Stimulated activated naive B cell treated with anti-CD40 and anti-IgM and Interleukin-4, amounts not matched to agents 10 μg/mL and 1 μg/mL and 100 μg/mL, for 72 hours (primary cell): Measurements from ENCODE around the gene NAV2.

Experiments used
- ATAC-seq, 2 donors: fragments of 150-1000 bp; cut with Tn5 transposase; replicated peaks; 2 replicates each; pipeline ENCODE4 v1.10.0; 2021; ENCODE audit warnings: moderate library complexity in 1 of 2
- DNase-seq: peaks from one replicate; pipeline ENCODE4 v3.0.0; 2021
- H3K27ac Mint-ChIP-seq: one replicate; pipeline ENCODE4 v1.8.0; 2022; ENCODE audit warnings: mild to moderate bottlenecking, mixed read lengths
- H3K27me3 Mint-ChIP-seq, 2 donors: one replicate each; pipeline ENCODE4 v1.8.0; 2022; ENCODE audit warnings: mixed read lengths in 2 of 2
- H3K36me3 Mint-ChIP-seq, 2 donors: one replicate each; pipeline ENCODE4 v1.8.0; 2022; ENCODE audit warnings: mixed read lengths in 2 of 2, mild to moderate bottlenecking in 1 of 2
- H3K4me1 Mint-ChIP-seq, 2 donors: one replicate each; pipeline ENCODE4 v1.8.0; 2022; ENCODE audit warnings: mixed read lengths in 2 of 2, mild to moderate bottlenecking in 1 of 2
- H3K4me3 Mint-ChIP-seq, 2 donors: one replicate each; pipeline ENCODE4 v1.8.0; 2022; ENCODE audit warnings: mild to moderate bottlenecking in 2 of 2, mixed read lengths in 2 of 2, moderate library complexity in 1 of 2
- H3K9me3 Mint-ChIP-seq, 2 donors: one replicate each; pipeline ENCODE4 v1.8.0; 2022; ENCODE audit warnings: mixed read lengths in 2 of 2, mild to moderate bottlenecking in 1 of 2

Gene NAV2

DNA sequence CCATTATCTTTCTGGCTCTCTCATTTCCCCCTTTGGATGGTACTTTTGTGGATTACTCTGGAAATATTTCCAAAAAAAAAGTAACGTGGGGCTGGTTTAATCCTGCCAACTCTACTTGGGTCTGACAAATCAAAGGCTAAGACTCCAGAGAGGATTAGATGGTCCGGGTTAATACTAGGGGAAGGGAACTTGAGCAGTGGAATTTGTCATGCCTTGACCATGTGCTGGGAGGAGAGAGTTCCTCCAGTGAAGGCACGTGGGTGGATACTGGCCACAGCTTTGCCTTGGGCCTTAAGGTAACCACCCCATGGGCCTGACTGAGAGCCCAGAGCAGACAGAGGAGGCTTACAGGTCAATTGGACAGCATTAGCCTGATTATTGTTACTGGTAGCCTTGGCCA, 120.3 kb downstream of the NAV2 start:
- Mint-ChIP-seq H3K9me3 (peaks cover 10% of the 10 kb centered on the region in 2 donors), H3K4me3 (no peak overlapping the region), H3K27me3 (no peaks in the 10 kb centered on the region), H3K36me3 (peaks cover 2 to 12% of the 10 kb centered on the region in 2 donors), H3K4me1 (no peaks in the 10 kb centered on the region), H3K27ac (no peak overlapping the region)
- ATAC-seq (no peak), DNase-seq (no peak)

GRCh38 chr11:19834771-19835170, 122.1 kb downstream of the NAV2 start:
- H3K27ac Mint-ChIP-seq = no peak overlapping the region
- no peaks in the 10 kb centered on the region for H3K27me3 Mint-ChIP-seq
- H3K9me3 Mint-ChIP-seq = peaks cover 10% of the 10 kb centered on the region in 2 donors
- ATAC-seq (no peak), DNase-seq (no peak)
- peaks cover 2 to 12% of the 10 kb centered on the region in 2 donors for H3K36me3 Mint-ChIP-seq
- H3K4me3 Mint-ChIP-seq = no peak overlapping the region
- H3K4me1 Mint-ChIP-seq = no peaks in the 10 kb centered on the region

DNA sequence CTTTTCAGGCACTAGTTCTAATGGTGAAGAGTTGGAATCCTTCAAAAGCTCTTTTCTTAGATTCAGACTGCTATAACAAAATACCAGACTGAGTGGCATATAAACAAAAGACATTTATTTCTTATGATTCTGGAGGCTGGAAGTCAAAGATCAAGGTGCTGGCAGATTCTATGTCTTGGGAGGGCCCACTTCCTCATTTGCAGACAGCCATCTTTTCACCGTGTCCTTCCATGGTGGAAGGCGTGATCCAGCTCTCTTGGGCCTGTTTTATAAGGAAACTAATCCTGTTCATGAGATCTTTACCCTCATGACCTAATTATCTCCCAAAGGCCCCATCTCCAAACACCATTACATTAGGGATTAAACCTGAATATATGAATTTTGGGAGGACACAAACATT, 124.0 kb downstream of the NAV2 start:
- DNase-seq = no peak
- H3K9me3 Mint-ChIP-seq = peaks cover 10% of the 10 kb centered on the region in 2 donors
- no peak overlapping the region for H3K27ac Mint-ChIP-seq

DNA sequence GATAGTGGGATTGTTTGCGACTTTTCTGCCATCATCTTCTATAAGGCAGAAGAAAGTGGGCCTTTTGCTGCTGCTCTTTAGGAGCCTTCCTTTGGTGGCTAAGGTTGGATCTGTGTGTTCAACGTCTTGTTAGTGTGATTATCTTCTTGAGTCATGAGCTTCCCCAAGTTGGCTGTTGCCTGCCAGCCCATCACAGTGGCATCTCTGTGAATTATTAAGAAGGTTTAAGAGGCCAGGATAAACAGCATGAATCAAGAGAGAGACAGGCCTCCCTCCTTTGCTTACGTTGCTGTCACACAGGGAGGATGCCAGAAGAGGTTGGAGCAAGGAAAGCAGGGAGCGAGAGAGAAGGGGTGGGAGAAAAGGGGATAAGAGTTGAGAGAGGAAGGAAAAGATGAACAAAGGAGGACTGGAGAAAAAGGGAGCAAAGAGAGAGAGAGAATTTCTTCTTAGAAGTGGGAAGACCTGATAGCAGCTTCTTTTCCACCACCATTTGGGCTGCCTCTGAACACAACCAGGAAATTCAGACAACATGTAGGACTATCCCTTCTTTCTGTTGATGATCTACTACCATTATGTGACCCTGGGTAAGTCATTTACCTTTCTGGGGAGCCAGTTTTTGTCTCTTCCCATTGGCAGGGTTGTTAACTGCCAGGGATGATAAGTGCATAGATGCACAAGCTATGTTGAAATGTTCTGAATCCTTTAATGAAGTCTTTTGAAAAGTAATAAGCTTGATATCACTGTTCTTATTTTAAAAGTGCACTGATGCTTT, 126.5 kb downstream of the NAV2 start:
- Mint-ChIP-seq H3K36me3 (peaks cover 2 to 4% of the 10 kb centered on the region in 2 donors), H3K27ac (no peak overlapping the region), H3K27me3 (no peaks in the 10 kb centered on the region), H3K4me1 (no peaks in the 10 kb centered on the region), H3K9me3 (peaks cover under 1 to 2% of the 10 kb centered on the region in 2 donors), H3K4me3 (no peak overlapping the region)
- ATAC-seq (no peak), DNase-seq (no peak)

More for the DNA sequence above, 124.0 kb downstream of the NAV2 start:
- Mint-ChIP-seq H3K36me3 (peaks cover 2 to 12% of the 10 kb centered on the region in 2 donors), H3K4me1 (no peaks in the 10 kb centered on the region), H3K27me3 (no peaks in the 10 kb centered on the region), H3K4me3 (no peak overlapping the region)
- no peak for ATAC-seq

GRCh38 chr11:19840961-19841360, 128.3 kb downstream of the NAV2 start:
- DNase-seq = no peak
- Mint-ChIP-seq H3K36me3 (peaks cover 2 to 3% of the 10 kb centered on the region in 2 donors), H3K27me3 (no peaks in the 10 kb centered on the region), H3K27ac (no peak overlapping the region), H3K9me3 (peaks cover 0 to 2% of the 10 kb centered on the region in 2 donors), H3K4me1 (no peaks in the 10 kb centered on the region), H3K4me3 (no peak overlapping the region)
- no peak for ATAC-seq

GRCh38 chr11:19842505-19842904, 129.9 kb downstream of the NAV2 start:
- Mint-ChIP-seq H3K4me3 (no peak overlapping the region), H3K27me3 (no peaks in the 10 kb centered on the region), H3K9me3 (no peaks in the 10 kb centered on the region), H3K27ac (no peak overlapping the region), H3K4me1 (no peaks in the 10 kb centered on the region), H3K36me3 (no peaks in the 10 kb centered on the region)
- no peak for DNase-seq
- ATAC-seq = no peak

DNA sequence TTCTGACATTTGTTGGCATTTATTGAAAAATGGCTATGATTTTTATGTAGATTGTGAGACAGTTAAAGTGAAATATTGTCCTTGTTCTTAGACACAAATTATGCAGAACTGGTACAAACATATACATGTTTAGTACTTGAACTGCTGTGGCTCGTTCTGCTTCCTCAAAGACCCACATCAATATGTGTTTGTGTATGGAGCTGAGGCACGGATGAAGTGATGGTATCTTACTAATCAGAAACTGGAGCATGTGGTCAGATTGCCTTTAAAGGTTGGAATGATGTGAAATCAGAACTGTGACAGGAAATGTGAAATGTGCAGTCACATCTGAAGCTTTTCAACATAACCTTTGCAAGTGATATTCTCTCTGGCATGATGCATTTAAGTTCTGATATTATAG, 130.4 kb downstream of the NAV2 start:
- Mint-ChIP-seq H3K36me3 (no peaks in the 10 kb centered on the region), H3K27me3 (no peaks in the 10 kb centered on the region), H3K9me3 (no peaks in the 10 kb centered on the region), H3K4me3 (no peak overlapping the region), H3K4me1 (no peaks in the 10 kb centered on the region), H3K27ac (no peak overlapping the region)
- no peak for DNase-seq
- no peak for ATAC-seq

DNA sequence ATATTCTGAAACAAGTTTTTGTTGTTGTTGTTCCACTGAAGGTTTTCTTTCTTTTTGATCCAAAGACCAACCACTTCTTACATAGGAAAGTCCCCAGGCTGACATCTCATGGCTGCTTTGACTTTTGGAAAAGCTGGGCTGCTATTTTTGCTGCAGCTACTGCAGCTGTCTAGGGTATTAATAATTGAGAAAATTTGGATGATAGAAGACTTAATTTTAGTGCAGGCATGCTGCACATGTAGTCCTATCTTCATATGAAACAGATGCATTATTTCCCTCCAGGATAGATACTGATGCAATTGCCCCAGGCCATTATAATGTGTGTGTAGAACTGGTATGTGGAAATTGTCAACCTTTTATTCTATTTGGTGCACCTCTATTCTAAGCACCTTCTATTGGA, 131.4 kb downstream of the NAV2 start:
- Mint-ChIP-seq H3K9me3 (no peaks in the 10 kb centered on the region), H3K27ac (no peak overlapping the region), H3K36me3 (no peaks in the 10 kb centered on the region), H3K4me1 (no peaks in the 10 kb centered on the region), H3K27me3 (no peaks in the 10 kb centered on the region), H3K4me3 (no peak overlapping the region)
- ATAC-seq (no peak), DNase-seq (no peak)

DNA sequence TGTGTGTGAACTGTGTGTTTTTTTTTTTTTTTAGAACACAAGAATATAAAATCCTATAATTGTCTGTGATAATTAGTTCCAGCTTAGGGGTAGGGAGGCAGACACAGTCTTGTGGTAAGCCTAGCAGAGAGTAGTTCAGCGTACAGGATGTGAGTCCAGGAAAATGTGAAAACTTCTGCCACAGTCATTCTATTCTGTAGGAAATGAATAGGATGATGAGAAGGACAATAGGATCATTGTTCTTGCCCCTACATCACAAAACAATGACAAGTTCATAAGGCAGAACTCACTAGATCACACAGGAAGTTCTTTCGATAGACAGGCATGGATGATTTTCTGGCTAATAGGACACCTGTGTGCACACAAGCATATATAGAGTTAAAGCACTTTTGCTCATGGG, 132.2 kb downstream of the NAV2 start:
- no peaks in the 10 kb centered on the region for H3K4me1 Mint-ChIP-seq
- no peak overlapping the region for H3K4me3 Mint-ChIP-seq
- H3K27ac Mint-ChIP-seq = no peak overlapping the region
- no peak for DNase-seq
- H3K27me3 Mint-ChIP-seq = no peaks in the 10 kb centered on the region
- H3K9me3 Mint-ChIP-seq = no peaks in the 10 kb centered on the region
- H3K36me3 Mint-ChIP-seq = no peaks in the 10 kb centered on the region
- ATAC-seq = no peak

DNA sequence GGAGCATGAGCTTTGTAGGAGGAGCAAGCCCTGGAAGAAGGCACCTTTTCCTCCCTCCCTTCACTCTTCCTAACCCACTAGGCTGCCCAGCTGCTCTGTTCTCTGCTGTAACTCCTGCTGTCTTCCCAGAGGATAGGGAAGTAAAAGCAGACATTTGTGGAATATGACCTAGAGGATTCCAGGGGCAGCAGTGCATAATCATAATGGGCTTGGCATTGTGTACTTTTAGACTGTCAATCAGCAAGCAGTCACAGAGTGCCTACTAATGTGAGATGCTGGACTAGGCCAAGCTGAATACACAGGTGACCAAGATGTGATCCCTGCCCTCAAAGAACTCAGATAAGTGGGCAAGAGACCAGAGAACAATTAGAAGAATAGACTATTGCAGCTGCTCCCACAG, 133.0 kb downstream of the NAV2 start:
- Mint-ChIP-seq H3K27me3 (no peaks in the 10 kb centered on the region), H3K27ac (no peak overlapping the region), H3K4me1 (no peaks in the 10 kb centered on the region), H3K36me3 (no peaks in the 10 kb centered on the region), H3K4me3 (no peak overlapping the region), H3K9me3 (no peaks in the 10 kb centered on the region)
- ATAC-seq = no peak
- DNase-seq = no peak

DNA sequence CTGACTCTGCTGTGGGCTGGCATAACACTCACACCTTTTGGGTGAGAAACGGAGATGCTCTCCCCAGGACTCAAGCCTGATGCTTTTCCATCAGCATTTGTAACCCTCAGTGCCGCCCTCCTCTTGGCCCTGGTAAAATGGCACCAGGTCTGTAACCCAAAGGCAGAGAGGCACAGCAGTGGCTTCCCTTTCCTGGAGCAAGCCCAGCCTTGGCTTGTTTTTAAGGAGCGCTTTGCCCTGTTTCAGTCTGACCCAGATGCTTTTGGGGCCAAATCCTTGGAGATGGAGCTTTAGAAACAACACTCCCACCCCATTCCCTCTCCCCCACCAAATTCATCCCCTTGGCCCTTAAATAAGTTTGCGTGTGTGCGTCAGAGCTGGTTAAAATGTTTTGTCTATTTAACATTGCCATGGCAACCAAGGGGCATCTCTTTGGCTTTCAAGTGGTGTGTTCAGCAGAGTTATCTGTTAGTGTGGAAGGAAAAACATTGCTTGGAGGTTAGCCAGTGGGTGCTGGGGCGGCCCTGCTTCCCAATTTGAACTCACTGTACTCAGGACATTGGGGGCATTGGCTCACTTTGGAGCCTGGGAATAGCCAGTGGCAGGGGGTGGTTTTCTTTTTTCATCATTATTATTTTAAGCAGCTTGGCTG, 134.1 kb downstream of the NAV2 start:
- H3K27me3 Mint-ChIP-seq = no peaks in the 10 kb centered on the region
- DNase-seq = no peak
- ATAC-seq = no peak
- no peak overlapping the region for H3K27ac Mint-ChIP-seq
- H3K4me3 Mint-ChIP-seq = no peak overlapping the region
- H3K4me1 Mint-ChIP-seq = no peaks in the 10 kb centered on the region
- peaks cover 2 to 3% of the 10 kb centered on the region in 2 donors for H3K9me3 Mint-ChIP-seq
- peaks cover 0 to 3% of the 10 kb centered on the region in 2 donors for H3K36me3 Mint-ChIP-seq

- Mint-ChIP-seq H3K27ac (no peak overlapping the region), H3K4me3 (no peak overlapping the region), H3K4me1 (no peaks in the 10 kb centered on the region), H3K27me3 (no peaks in the 10 kb centered on the region), H3K36me3 (peaks cover 0 to 4% of the 10 kb centered on the region in 2 donors), H3K9me3 (peaks cover 3 to 4% of the 10 kb centered on the region in 2 donors)
- DNase-seq (no peak), ATAC-seq (no peak)
Measured at GRCh38 chr11:19848219-19848618, 135.6 kb downstream of the NAV2 start.

- no peaks in the 10 kb centered on the region for H3K27me3 Mint-ChIP-seq
- no peaks in the 10 kb centered on the region for H3K4me1 Mint-ChIP-seq
- no peak overlapping the region for H3K27ac Mint-ChIP-seq
- peaks cover 3 to 4% of the 10 kb centered on the region in 2 donors for H3K9me3 Mint-ChIP-seq
- peaks cover 0 to 4% of the 10 kb centered on the region in 2 donors for H3K36me3 Mint-ChIP-seq
- ATAC-seq (no peak), DNase-seq (no peak)
- no peak overlapping the region for H3K4me3 Mint-ChIP-seq
Measured at GRCh38 chr11:19849107-19849789, 136.6 kb downstream of the NAV2 start.

- peaks cover 0 to 4% of the 10 kb centered on the region in 2 donors for H3K36me3 Mint-ChIP-seq
- H3K27me3 Mint-ChIP-seq = no peaks in the 10 kb centered on the region
- no peaks in the 10 kb centered on the region for H3K4me1 Mint-ChIP-seq
- no peak overlapping the region for H3K4me3 Mint-ChIP-seq
- DNase-seq (no peak), ATAC-seq (no peak)
- no peak overlapping the region for H3K27ac Mint-ChIP-seq
- peaks cover 3 to 4% of the 10 kb centered on the region in 2 donors for H3K9me3 Mint-ChIP-seq
Measured at GRCh38 chr11:19849947-19850593, 137.4 kb downstream of the NAV2 start.
